OCI-M2 (cell line): ENCODE measurements around the gene TXNDC8.
"Not testable (repeated sequence)": the region's sequence is repeated elsewhere in the genome, so short reads cannot be mapped to it uniquely, and the experiment has no call there.

Experiments used
- DNase-seq: peaks from one replicate; lab custom pipeline; 2025; ENCODE audit not compliant: unreplicated experiment; lab: John Stamatoyannopoulos, UW

TXNDC8 gene

GRCh38 chr9:110337727-110338126 lies at the start of gene TXNDC8:
TSS of gene TXNDC8 (minus strand) at chr9:110337863.
- no peak for DNase-seq

GRCh38 chr9:110383491-110383890 lies 45.8 kb upstream of the TXNDC8 start:
- DNase-seq: no peak

DNA sequence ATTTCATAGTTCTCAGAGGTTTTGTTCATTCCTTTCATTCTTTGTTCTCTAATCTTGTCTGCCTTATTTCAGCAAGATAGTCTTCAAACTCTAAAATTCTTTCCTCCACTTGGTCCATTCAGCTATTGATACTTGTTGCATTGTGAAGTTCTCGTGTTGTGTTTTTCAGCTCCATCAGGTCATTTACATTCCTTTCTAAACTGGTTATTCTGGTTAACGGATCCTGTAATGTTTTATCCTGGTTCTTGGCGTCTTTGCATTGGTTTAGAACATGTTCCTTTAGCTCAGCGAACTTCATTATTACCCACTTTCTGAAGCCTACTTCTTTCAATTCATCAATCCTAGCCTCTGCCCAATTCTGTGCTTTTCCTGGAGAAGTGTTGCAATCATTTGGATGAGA lies 45.1 kb upstream of the TXNDC8 start:
- no peak for DNase-seq

GRCh38 chr9:110371411-110372007 lies 33.8 kb upstream of the TXNDC8 start:
- no peak for DNase-seq

DNA sequence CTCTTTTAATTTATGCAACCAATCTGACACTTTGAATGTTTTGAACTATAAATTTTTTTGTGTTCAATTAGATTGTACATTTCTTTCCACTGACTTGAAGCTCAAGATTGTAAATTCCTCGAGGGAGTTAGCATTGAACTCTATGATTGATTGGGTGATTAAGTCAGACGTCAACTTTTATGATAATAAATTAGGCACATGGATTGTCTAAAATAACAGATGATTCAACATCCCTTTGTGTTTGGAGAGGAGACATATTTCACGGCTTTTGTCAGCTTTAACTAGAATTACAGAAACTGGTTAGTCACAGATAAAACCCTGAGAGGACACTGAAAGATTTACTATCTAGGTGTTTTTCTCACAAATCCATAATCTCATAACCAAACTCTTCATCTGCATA lies 32.7 kb upstream of the TXNDC8 start:
- DNase-seq: no peak

DNA sequence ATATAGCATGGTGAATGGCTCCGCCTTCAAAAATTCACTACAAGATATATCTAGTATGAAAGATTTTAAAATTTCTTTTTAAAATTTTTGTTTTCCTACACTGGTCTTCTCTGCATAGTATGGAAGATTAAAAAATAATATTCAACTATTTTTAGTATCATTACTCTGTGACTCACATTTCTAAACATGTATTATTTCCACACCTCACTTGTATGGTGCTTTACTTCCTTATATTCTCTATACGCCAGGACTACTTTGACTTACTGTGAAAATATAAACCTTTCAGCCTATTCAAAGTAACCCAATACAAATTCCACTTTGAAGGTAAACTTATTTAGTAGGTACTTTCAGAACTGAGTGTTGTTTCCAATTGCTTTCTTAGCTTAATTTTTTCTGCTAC lies 26.8 kb upstream of the TXNDC8 start:
- no peak for DNase-seq

DNA sequence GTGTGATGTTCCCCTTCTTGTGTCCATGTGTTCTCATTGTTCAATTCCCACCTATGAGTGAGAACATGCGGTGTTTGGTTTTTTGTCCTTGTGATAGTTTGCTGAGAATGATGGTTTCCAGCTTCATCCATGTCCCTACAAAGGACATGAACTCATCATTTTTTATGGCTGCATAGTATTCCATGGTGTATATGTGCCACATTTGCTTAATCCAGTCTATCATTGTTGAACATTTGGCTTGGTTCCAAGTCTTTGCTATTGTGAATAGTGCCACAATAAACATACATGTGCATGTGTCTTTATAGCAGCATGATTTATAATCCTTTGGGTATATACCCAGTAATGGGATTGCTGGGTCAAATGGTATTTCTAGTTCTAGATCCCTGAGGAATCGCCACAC lies 21.3 kb upstream of the TXNDC8 start:
- not testable (repeated sequence) for DNase-seq

DNA sequence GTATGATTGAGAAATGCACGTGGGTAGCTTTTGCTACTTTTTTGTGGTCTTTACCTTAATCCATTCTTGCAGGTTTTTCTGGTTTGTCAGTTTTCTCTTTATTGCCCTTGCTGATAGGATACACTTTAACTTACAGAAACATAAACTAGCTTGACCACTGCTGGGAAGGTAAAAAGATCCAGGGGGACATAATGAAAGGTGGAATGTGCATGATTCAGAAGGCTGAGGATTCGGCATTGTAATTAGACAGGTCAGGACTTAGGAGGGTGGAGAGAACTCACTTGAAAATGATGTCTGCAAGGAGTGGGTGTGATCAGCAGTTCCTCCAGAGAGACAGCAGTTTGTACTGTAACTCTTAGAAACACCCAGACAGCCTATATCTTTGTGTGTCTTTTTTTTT lies 19.8 kb upstream of the TXNDC8 start:
- no peak for DNase-seq

GRCh38 chr9:110356639-110357395 lies 19.2 kb upstream of the TXNDC8 start:
- no peak for DNase-seq

GRCh38 chr9:110355911-110356310 lies 18.2 kb upstream of the TXNDC8 start:
- no peak for DNase-seq

DNA sequence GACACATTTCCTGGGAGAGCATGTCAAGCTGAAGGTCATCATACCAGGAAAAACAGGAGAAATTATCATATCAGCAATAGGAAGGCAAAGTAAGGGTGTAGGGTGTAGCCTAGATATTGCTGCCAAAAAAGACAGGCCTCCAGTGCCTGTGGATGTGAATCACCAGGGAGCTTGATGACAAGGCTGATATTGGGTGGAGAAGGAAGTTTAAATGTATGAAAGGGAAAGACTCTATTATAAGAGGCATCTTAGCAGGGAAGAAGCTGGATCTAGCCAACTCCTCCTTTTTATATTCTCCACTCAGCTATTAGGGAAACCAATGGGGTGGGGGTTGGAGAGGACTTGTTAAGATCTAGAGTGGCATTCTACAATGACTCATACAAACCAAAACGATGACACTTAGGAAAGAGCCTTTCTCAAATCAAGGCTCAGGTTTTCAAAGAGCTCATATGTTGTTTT lies 13.4 kb upstream of the TXNDC8 start:
- no peak for DNase-seq

GRCh38 chr9:110346325-110346724 lies 8.7 kb upstream of the TXNDC8 start:
- DNase-seq: no peak

GRCh38 chr9:110344821-110345220 lies 7.2 kb upstream of the TXNDC8 start:
- DNase-seq: no peak

DNA sequence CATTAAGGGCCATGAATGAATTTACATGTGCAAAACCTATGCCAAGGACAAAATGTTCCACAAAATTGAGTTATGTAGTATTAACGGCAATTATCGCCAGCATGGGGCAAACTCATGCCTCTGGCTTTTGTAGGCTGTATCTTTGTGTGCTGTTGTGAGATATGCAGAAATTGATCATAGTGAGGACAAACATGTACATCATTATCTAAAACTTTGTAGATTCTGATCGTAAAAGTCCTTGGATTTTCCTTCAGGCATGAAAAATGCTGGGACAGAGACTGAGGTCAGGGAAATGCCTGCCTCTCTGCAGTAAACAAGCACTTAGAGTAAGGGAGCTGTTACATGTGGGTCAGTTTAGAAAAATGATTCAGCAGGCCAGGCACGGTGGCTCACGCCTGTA lies 5.9 kb upstream of the TXNDC8 start:
- DNase-seq: no peak

GRCh38 chr9:110340306-110340705 lies 2.6 kb upstream of the TXNDC8 start:
- DNase-seq: no peak

- no peak for DNase-seq
These were observed 480 bp upstream of the TXNDC8 start for GRCh38 chr9:110338143-110338542.

- DNase-seq: no peak
These were observed 1.3 kb downstream of the TXNDC8 start for GRCh38 chr9:110336363-110336762.

GRCh38 chr9:110334871-110335270 lies 2.8 kb downstream of the TXNDC8 start:
- DNase-seq: no peak

- DNase-seq: no peak
These were observed 3.5 kb downstream of the TXNDC8 start for GRCh38 chr9:110334183-110334582.

GRCh38 chr9:110332766-110333165 lies 4.9 kb downstream of the TXNDC8 start:
- no peak for DNase-seq

DNA sequence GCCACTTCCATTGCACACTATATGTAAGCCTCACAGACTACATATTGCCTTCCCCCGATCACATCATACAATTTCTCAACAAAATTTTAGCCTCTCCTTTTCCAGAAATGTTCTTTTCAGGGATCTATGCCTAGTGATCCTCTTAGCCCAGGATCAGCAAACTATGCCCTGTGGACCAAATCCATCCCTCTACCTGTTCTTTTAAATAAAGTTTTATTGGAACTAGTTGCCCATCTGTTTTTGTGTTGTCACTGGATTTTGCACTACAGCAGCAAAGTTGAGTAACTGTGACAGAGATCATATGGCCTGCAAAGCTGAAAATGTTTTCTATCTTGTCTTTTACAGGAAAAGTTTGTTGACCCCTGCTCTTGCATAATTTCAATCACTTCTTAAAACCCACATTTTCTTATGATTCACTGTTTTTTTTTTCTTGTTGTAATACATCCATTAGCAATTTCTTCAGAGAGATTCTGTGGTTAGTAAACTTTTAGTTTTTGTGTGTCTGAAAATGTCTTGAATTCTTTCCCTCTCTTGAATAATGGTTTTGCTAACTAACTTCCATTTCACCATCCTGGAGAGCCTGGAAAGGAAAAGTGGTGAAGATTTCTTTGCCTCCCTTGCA lies 7.1 kb downstream of the TXNDC8 start:
- DNase-seq: no peak

DNA sequence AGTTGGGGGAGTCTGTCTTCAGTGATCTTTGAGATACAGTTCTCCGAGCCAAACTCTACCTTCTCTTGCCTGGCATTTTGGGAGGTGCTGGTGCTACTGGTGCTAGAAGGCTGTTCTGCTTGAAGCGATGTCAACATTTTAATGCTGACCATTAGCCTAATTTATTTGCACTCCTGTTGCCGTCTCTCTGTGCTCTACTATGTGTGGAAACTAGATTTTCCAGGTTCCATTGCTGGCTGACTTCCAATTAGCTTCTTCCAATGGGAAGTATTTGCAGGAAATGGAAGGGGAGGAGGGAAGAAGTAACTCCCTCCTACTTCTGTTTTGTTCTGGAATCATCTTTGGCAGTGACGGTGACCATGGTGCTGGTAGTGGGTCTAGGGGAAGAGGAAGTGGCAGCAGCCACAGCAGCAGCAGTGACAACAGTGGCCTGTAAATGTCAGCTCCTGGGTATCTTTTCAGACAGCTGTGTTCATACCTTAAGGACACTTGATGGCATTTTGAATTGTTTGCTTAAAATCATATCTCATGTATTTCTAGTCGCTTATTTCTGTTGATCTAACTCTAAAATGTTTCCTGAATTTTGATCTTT lies 7.9 kb downstream of the TXNDC8 start:
- DNase-seq: no peak
